Measurements from ENCODE around the gene RNGTT. TPM values are rescaled to one million over a fixed set of nuclear protein-coding genes. Genes with fewer than 3 reads are reported as not detected.

RNGTT gene
- total RNA-seq, 1 donor from 2014 or later, result 13.1 TPM

GRCh38 chr6:88626460-88626859 lies 337.0 kb downstream of the RNGTT start:
- DNase-seq (ENCODE audit: low spot score), result no peak
- Mint-ChIP-seq H3K9me3 (ENCODE audit: low read depth) (no peaks in the 10 kb centered on the region), H3K4me1 (ENCODE audit: low read depth) (no peaks in the 10 kb centered on the region), H3K36me3 (ENCODE audit: low read depth) (no peaks in the 10 kb centered on the region), H3K27me3 (ENCODE audit: low read depth) (no peaks in the 10 kb centered on the region), H3K4me3 (ENCODE audit: unreplicated experiment) (no peak overlapping the region), H3K27ac (ENCODE audit: unreplicated experiment) (no peak overlapping the region)
- no peak for TF ChIP-seq CTCF (IDR thresholded peaks at IDR 0.05)

DNA sequence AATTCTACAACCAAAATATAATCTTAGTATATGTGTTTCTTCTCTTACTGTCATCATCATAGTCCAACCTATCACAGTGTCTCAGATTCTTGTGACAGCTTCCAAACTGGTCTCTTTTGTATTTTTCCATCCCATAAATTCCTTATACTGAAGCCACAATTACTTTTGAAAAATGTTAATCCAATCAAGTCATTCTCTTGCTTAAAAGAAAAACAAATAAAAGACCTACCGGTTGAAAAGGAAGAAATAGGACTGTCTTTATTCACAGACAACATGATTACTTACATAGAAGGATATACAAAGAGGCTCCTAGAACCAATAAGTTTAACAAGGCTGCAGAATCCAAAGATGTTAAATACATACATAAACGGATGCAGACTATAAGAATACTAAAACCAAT lies 339.9 kb downstream of the RNGTT start:
- no peak for TF ChIP-seq CTCF (IDR thresholded peaks at IDR 0.05)
- H3K4me1 Mint-ChIP-seq (ENCODE audit: low read depth), result no peaks in the 10 kb centered on the region
- H3K27me3 Mint-ChIP-seq (ENCODE audit: low read depth), result no peaks in the 10 kb centered on the region
- no peaks in the 10 kb centered on the region for H3K9me3 Mint-ChIP-seq (ENCODE audit: low read depth)
- H3K36me3 Mint-ChIP-seq (ENCODE audit: low read depth), result no peaks in the 10 kb centered on the region
- no peak for DNase-seq (ENCODE audit: low spot score)
- no peak overlapping the region for H3K27ac Mint-ChIP-seq (ENCODE audit: unreplicated experiment)
- no peak overlapping the region for H3K4me3 Mint-ChIP-seq (ENCODE audit: unreplicated experiment)

DNA sequence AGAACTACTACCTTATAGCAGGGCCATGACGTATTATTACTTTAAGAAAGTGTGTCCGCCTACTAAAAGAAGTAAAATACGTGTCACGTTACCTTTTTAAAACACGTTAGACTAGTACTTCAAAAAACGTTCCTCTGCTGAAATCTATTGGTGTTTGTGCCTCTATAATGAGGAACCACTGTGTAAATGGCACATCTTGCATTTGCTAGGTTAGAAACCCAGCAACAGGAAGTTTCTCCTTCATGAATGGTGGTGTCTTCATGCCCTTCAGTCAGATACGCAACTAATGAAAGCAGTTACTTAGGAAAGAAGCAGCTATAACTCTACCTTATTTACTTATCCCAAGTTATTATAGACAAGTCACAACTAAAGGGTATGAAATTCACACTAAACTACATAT lies 343.5 kb downstream of the RNGTT start:
- no peak overlapping the region for H3K27ac Mint-ChIP-seq (ENCODE audit: unreplicated experiment)
- H3K36me3 Mint-ChIP-seq (ENCODE audit: low read depth), result no peaks in the 10 kb centered on the region
- H3K4me3 Mint-ChIP-seq (ENCODE audit: unreplicated experiment), result no peak overlapping the region
- H3K4me1 Mint-ChIP-seq (ENCODE audit: low read depth), result no peaks in the 10 kb centered on the region
- DNase-seq (ENCODE audit: low spot score), result no peak
- H3K27me3 Mint-ChIP-seq (ENCODE audit: low read depth), result no peaks in the 10 kb centered on the region
- no peak for TF ChIP-seq CTCF (IDR thresholded peaks at IDR 0.05)
- H3K9me3 Mint-ChIP-seq (ENCODE audit: low read depth), result no peaks in the 10 kb centered on the region

DNA sequence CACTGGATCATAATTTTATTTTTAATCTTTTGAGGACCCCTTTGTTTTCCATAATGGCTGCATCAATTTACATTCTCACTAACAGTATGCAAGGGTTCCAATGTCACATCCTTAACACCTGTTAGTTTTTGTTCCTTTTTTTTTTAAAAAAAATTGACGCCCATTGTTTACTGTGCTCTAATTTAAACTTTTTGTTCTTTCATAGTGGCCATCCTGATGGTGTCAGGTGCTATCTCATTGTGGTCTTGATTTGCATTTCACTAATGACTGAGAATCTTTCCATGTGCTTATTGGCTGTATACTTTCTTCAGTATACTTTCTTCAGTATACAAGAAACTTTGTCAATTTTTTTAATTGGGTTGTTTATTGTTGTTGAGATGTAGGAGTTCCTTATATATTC lies 347.0 kb downstream of the RNGTT start:
- Mint-ChIP-seq H3K27ac (ENCODE audit: unreplicated experiment) (no peak overlapping the region), H3K4me3 (ENCODE audit: unreplicated experiment) (no peak overlapping the region)

DNA sequence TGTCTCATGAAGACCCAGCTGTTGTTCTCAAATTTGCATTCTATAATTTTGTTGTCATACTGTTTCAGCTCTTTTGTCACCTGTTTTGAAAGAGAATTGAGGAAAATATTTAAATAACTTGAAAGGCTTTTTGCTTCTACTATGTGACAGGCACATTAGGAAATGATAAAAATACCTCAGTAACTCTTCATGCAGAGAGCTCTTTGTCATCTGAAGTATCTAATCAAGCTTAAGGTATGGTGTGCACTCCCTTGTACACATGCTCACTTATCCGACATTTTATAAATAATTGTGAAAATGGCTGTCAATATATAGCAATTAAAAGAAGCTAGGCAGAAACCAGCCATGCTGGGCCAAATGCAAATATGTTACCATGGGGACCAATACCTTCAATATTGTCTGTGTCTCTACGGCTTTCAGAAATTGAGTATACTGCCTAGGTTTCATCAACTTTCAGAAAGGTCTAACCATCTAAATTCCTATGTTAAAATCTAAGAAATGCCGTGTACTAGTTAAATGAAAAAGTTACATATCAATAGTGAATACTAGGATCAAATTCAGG lies 349.0 kb downstream of the RNGTT start:
- Mint-ChIP-seq H3K4me1 (ENCODE audit: low read depth) (no peaks in the 10 kb centered on the region), H3K9me3 (ENCODE audit: low read depth) (no peaks in the 10 kb centered on the region), H3K27ac (ENCODE audit: unreplicated experiment) (no peak overlapping the region), H3K27me3 (ENCODE audit: low read depth) (no peaks in the 10 kb centered on the region), H3K4me3 (ENCODE audit: unreplicated experiment) (no peak overlapping the region), H3K36me3 (ENCODE audit: low read depth) (peaks cover 5% of the 10 kb centered on the region)
- DNase-seq (ENCODE audit: low spot score), result no peak
- no peak for TF ChIP-seq CTCF (IDR thresholded peaks at IDR 0.05)

More for the DNA sequence above, 347.0 kb downstream of the RNGTT start:
- no peak for TF ChIP-seq CTCF (IDR thresholded peaks at IDR 0.05)
- Mint-ChIP-seq H3K27me3 (ENCODE audit: low read depth) (no peaks in the 10 kb centered on the region), H3K4me1 (ENCODE audit: low read depth) (no peaks in the 10 kb centered on the region), H3K9me3 (ENCODE audit: low read depth) (no peaks in the 10 kb centered on the region), H3K36me3 (ENCODE audit: low read depth) (peaks cover 5% of the 10 kb centered on the region)
- no peak for DNase-seq (ENCODE audit: low spot score)
